ENCODE results near the gene PPP1R3E. TPM values are rescaled to one million over a fixed set of nuclear protein-coding genes. Genes with fewer than 3 reads are reported as not detected.

PPP1R3E gene
- total and polyA plus RNA-seq, 2 of the 13 experiments (the other 11 are each of a cell fraction or from before 2014, with no cell fraction given), result 16.5 to 26.5 TPM

- TF ChIP-seq, protein P1, sequence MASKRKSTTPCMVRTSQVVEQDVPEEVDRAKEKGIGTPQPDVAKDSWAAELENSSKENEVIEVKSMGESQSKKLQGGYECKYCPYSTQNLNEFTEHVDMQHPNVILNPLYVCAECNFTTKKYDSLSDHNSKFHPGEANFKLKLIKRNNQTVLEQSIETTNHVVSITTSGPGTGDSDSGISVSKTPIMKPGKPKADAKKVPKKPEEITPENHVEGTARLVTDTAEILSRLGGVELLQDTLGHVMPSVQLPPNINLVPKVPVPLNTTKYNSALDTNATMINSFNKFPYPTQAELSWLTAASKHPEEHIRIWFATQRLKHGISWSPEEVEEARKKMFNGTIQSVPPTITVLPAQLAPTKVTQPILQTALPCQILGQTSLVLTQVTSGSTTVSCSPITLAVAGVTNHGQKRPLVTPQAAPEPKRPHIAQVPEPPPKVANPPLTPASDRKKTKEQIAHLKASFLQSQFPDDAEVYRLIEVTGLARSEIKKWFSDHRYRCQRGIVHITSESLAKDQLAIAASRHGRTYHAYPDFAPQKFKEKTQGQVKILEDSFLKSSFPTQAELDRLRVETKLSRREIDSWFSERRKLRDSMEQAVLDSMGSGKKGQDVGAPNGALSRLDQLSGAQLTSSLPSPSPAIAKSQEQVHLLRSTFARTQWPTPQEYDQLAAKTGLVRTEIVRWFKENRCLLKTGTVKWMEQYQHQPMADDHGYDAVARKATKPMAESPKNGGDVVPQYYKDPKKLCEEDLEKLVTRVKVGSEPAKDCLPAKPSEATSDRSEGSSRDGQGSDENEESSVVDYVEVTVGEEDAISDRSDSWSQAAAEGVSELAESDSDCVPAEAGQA (IDR thresholded peaks at IDR 0.05; ENCODE audit: low read depth), result no peak
- TF ChIP-seq, protein P1 (CRISPR knock-in tag; IDR thresholded peaks at IDR 0.05; ENCODE audit: borderline replicate concordance), result peak; percentile 6; the same call in 1 of the 2 replicates
- no peak for TF ChIP-seq TOPORS (CRISPR knock-in tag; IDR thresholded peaks at IDR 0.05)
- TF ChIP-seq ZNF777 (CRISPR knock-in tag; IDR thresholded peaks at IDR 0.05), result no peak; the same call in 1 of the 2 replicates
- no peak for TF ChIP-seq ZNF281 (CRISPR knock-in tag; IDR thresholded peaks at IDR 0.05; ENCODE audit: borderline replicate concordance)
- no peak for TF ChIP-seq GLMP (CRISPR knock-in tag; IDR thresholded peaks at IDR 0.05; ENCODE audit: borderline replicate concordance)
- TF ChIP-seq, protein P2, sequence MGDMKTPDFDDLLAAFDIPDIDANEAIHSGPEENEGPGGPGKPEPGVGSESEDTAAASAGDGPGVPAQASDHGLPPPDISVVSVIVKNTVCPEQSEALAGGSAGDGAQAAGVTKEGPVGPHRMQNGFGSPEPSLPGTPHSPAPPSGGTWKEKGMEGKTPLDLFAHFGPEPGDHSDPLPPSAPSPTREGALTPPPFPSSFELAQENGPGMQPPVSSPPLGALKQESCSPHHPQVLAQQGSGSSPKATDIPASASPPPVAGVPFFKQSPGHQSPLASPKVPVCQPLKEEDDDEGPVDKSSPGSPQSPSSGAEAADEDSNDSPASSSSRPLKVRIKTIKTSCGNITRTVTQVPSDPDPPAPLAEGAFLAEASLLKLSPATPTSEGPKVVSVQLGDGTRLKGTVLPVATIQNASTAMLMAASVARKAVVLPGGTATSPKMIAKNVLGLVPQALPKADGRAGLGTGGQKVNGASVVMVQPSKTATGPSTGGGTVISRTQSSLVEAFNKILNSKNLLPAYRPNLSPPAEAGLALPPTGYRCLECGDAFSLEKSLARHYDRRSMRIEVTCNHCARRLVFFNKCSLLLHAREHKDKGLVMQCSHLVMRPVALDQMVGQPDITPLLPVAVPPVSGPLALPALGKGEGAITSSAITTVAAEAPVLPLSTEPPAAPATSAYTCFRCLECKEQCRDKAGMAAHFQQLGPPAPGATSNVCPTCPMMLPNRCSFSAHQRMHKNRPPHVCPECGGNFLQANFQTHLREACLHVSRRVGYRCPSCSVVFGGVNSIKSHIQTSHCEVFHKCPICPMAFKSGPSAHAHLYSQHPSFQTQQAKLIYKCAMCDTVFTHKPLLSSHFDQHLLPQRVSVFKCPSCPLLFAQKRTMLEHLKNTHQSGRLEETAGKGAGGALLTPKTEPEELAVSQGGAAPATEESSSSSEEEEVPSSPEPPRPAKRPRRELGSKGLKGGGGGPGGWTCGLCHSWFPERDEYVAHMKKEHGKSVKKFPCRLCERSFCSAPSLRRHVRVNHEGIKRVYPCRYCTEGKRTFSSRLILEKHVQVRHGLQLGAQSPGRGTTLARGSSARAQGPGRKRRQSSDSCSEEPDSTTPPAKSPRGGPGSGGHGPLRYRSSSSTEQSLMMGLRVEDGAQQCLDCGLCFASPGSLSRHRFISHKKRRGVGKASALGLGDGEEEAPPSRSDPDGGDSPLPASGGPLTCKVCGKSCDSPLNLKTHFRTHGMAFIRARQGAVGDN (CRISPR knock-in tag; IDR thresholded peaks at IDR 0.05), result no peak
- peak; percentile 28; the same call in 1 of the 2 replicates for TF ChIP-seq KDM5A (IDR thresholded peaks at IDR 0.05; ENCODE audit: borderline replicate concordance, low read length)
- TF ChIP-seq SP140L (CRISPR knock-in tag; IDR thresholded peaks at IDR 0.05; ENCODE audit: borderline replicate concordance), result 0 out of 2 replicates have a peak, but pooled peaks have one; percentile 26
- TF ChIP-seq HMG20B (CRISPR knock-in tag; conservative IDR thresholded peaks at IDR 0.05), result no peak
- TF ChIP-seq TCF7 (IDR thresholded peaks at IDR 0.05; ENCODE audit: low read depth), result 0 out of 2 replicates have a peak, but pooled peaks have one; percentile 11
- TF ChIP-seq IKZF1 (IDR thresholded peaks at IDR 0.05), result no peak
- TF ChIP-seq, protein P3, sequence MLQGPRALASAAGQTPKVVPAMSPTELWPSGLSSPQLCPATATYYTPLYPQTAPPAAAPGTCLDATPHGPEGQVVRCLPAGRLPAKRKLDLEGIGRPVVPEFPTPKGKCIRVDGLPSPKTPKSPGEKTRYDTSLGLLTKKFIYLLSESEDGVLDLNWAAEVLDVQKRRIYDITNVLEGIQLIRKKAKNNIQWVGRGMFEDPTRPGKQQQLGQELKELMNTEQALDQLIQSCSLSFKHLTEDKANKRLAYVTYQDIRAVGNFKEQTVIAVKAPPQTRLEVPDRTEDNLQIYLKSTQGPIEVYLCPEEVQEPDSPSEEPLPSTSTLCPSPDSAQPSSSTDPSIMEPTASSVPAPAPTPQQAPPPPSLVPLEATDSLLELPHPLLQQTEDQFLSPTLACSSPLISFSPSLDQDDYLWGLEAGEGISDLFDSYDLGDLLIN (CRISPR knock-in tag; IDR thresholded peaks at IDR 0.05; ENCODE audit: borderline replicate concordance), result 0 out of 2 replicates have a peak, but pooled peaks have one; percentile 71
These were observed 4.5 kb upstream of the PPP1R3E start (continued) for GRCh38 chr14:23307146-23307530.
